ENCODE results near the gene EDC4.

Gene EDC4

DNA sequence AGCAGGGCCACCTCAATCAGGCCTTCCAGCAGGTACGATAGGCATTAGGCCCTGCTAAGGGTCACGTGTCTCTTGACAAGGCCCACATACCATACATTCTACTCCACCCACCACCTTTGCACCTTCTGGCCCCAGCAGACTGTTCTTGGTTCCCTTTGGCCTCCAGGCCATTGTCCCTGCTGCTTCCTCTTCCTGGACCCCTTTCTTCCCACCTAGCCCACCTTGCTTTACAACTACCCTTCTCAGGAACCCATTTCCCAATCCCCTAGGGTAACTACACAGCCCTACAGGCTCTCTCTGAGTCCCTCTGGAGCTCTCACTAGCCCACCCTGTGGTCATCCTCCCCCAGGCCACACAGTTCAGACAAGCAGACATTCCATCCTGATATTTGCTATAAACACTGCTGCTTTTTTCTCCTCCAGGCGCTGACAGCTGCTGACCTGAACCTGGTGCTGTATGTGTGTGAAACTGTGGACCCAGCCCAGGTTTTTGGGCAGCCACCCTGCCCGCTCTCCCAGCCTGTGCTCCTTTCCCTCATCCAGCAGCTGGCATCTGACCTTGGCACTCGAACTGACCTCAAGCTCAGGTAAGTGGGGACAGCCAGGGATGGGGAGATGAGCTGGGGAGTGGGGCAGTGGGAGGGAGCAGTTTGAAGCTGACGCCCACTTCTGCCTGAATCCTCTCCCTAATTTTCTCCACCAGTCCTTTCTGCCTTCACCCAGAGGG is 10.5 kb downstream of the EDC4 start:
- TF ChIP-seq, protein P1, sequence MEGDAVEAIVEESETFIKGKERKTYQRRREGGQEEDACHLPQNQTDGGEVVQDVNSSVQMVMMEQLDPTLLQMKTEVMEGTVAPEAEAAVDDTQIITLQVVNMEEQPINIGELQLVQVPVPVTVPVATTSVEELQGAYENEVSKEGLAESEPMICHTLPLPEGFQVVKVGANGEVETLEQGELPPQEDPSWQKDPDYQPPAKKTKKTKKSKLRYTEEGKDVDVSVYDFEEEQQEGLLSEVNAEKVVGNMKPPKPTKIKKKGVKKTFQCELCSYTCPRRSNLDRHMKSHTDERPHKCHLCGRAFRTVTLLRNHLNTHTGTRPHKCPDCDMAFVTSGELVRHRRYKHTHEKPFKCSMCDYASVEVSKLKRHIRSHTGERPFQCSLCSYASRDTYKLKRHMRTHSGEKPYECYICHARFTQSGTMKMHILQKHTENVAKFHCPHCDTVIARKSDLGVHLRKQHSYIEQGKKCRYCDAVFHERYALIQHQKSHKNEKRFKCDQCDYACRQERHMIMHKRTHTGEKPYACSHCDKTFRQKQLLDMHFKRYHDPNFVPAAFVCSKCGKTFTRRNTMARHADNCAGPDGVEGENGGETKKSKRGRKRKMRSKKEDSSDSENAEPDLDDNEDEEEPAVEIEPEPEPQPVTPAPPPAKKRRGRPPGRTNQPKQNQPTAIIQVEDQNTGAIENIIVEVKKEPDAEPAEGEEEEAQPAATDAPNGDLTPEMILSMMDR (IDR thresholded peaks at IDR 0.05; ENCODE audit: control insufficient read depth, extremely low read depth, insufficient read depth): no peak
- H3K4me3 ChIP-seq (ENCODE audit: low read depth, low read length): no peak overlapping the region

DNA sequence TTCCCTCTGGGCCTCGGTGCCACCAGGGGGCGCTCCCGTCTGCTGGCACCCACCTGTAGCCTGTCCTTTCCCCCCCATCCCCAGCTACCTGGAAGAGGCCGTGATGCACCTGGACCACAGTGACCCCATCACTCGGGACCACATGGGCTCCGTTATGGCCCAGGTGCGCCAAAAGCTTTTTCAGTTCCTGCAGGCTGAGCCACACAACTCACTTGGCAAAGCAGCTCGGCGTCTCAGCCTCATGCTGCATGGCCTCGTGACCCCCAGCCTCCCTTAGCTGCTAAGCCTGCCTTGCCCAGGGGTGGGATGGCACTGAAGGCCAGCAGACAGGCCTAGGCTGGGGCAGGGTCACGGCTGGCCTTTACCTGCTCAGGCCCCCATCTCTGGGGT is 11.0 kb downstream of the EDC4 start:
- DNase-seq (ENCODE audit: low read depth): no peak
- TF ChIP-seq, protein P1 (IDR thresholded peaks at IDR 0.05; ENCODE audit: control insufficient read depth, extremely low read depth, insufficient read depth): peak; percentile 83
- H3K4me3 ChIP-seq (ENCODE audit: low read depth, low read length): no peak overlapping the region

More for the DNA sequence above, 10.5 kb downstream of the EDC4 start:
- no peak for DNase-seq (ENCODE audit: low read depth)

DNA sequence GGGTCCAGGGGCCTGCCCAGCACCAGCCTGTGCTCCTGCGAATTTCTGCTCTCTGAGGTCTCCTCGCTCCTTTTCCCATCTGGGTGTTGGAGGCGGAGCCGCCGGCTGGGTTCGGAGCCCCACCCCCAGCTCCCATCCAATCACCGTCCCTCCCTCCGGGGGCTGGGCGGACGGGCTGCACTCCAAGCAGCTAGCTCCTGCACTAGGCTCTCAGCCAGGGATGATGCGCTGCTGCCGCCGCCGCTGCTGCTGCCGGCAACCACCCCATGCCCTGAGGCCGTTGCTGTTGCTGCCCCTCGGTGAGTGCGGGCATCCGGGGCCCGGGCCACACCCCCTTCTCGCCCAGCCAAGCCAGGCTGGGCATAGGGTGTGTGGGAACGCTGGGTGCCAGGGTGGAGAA is 11.8 kb downstream of the EDC4 start, which contains the start of gene NRN1L:
NRN1L (plus strand) TSS at position 202 of the 400 bp plus-strand sequence; CDS start at position 221, 19 bp downstream.
- TF ChIP-seq, protein P1 (IDR thresholded peaks at IDR 0.05; ENCODE audit: control insufficient read depth, extremely low read depth, insufficient read depth): no peak
- peak; percentile 52 for DNase-seq (ENCODE audit: low read depth)
- H3K4me3 ChIP-seq (ENCODE audit: low read depth, low read length): no peak within 1 kb of the TSS

DNA sequence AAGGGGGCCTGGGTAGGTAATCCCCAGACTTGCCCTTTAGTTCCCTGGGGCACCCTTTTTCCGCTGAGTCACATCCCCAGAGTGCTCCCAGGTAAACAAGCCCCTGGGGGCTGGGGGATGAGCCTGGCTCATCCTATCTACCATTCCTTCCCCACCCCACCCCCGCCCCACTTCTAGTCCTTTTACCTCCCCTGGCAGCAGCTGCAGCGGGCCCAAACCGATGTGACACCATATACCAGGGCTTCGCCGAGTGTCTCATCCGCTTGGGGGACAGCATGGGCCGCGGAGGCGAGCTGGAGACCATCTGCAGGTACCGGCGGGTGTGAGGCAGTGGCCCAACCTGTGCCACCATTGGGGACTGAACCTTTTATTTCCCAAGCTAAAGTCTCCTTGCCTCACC is 12.7 kb downstream of the EDC4 start:
- TF ChIP-seq, protein P1 (IDR thresholded peaks at IDR 0.05; ENCODE audit: control insufficient read depth, extremely low read depth, insufficient read depth): no peak
- no peak overlapping the region for H3K4me3 ChIP-seq (ENCODE audit: low read depth, low read length)
- DNase-seq (ENCODE audit: low read depth): no peak

DNA sequence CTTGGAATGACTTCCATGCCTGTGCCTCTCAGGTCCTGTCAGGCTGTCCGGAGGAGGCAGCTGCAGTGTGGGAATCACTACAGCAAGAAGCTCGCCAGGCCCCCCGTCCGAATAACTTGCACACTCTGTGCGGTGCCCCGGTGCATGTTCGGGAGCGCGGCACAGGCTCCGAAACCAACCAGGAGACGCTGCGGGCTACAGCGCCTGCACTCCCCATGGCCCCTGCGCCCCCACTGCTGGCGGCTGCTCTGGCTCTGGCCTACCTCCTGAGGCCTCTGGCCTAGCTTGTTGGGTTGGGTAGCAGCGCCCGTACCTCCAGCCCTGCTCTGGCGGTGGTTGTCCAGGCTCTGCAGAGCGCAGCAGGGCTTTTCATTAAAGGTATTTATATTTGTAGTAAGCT is 13.1 kb downstream of the EDC4 start:
- TF ChIP-seq, protein P1 (IDR thresholded peaks at IDR 0.05; ENCODE audit: control insufficient read depth, extremely low read depth, insufficient read depth): no peak
- H3K4me3 ChIP-seq (ENCODE audit: low read depth, low read length): no peak overlapping the region
- DNase-seq (ENCODE audit: low read depth): no peak

DNA sequence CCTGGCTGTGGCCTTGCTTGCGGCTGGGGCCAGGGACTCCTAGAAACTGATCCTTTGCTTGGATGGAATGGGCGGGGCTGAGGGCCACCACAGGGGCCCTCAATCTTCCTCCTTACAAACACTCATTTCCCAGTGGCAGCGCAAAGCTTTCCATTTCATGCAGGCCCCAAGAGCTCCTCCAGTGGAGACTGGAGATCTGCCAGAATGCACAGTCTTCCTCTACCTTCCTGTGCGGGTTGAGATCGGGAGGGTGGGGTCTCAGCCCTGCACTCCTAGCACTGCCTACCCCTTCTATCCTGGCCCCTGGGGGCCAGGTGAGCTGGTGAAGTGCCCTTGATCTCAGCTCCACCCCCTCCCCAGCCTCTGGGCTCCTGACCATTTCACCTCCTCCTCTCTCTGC is 13.5 kb downstream of the EDC4 start:
- DNase-seq (ENCODE audit: low read depth): no peak
- TF ChIP-seq, protein P1 (IDR thresholded peaks at IDR 0.05; ENCODE audit: control insufficient read depth, extremely low read depth, insufficient read depth): no peak
- H3K4me3 ChIP-seq (ENCODE audit: low read depth, low read length): no peak overlapping the region

DNA sequence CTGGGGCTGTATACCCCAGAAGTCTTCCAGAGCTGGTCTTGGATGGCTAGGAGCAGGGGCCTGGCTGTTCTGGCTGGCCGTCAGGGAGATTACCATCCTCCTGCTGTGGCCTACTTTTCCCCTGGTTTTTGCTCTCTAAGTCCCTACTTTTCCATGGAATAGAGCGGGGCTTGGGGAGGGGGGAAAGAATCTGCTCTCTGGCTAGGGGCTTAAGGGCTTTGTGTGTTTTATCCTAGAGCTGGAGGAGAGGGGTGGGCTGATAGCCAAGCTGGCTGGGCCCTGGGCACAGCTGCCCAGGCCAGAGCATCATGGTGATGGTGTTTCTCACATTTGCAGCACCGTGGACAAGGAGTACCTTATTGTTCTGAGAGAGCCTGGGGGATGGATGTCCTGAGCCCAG is 15.5 kb downstream of the EDC4 start:
- H3K4me3 ChIP-seq (ENCODE audit: low read depth, low read length): no peak overlapping the region
- DNase-seq (ENCODE audit: low read depth): no peak
- TF ChIP-seq, protein P1 (IDR thresholded peaks at IDR 0.05; ENCODE audit: control insufficient read depth, extremely low read depth, insufficient read depth): no peak

Measured in LNCaP clone FGC (cell line).